Measurements from ENCODE around the gene SORCS3. TPM values are rescaled to one million over a fixed set of nuclear protein-coding genes. Genes with fewer than 3 reads are reported as not detected.

Gene SORCS3
- total and polyA plus RNA-seq, 7 donors: 0.15 to 1.1 (median 0.33) TPM; not detected in 2

DNA sequence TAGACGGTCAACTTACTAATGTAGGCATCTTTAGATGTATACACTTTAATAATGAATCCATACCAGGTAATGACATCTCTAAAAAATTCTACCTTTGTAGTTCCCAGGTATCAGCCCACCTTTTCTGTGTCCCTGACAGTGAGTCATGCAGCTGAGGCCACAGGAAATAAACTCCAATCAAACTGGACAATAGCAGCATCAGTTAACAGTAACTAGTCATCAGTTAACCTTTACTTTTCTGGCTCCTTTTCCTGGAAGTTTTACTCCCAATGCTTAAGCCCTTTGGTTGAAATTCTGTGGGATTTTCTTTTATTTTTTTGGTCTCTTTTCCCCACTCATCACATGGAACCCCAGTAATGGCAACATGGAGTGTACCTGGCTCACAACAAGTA lies 617.6 kb downstream of the SORCS3 start:
- Histone ChIP-seq H3K36me3 (no peaks in the 10 kb centered on the region), H3K4me3 (no peak overlapping the region), H3K4me1 (no peaks in the 10 kb centered on the region), H3K9me3 (no peaks in the 10 kb centered on the region), H3K27ac (no peak overlapping the region), H3K27me3 (no peaks in the 10 kb centered on the region)
- no peak for DNase-seq
- intact Hi-C loops (cut with DNase I): no loop called here
- no peak for TF ChIP-seq EP300 (IDR thresholded peaks at IDR 0.05)
- no peak for TF ChIP-seq POLR2A (IDR thresholded peaks at IDR 0.05)
- no peak for TF ChIP-seq POLR2AphosphoS5 (IDR thresholded peaks at IDR 0.05)
- TF ChIP-seq, protein P1, sequence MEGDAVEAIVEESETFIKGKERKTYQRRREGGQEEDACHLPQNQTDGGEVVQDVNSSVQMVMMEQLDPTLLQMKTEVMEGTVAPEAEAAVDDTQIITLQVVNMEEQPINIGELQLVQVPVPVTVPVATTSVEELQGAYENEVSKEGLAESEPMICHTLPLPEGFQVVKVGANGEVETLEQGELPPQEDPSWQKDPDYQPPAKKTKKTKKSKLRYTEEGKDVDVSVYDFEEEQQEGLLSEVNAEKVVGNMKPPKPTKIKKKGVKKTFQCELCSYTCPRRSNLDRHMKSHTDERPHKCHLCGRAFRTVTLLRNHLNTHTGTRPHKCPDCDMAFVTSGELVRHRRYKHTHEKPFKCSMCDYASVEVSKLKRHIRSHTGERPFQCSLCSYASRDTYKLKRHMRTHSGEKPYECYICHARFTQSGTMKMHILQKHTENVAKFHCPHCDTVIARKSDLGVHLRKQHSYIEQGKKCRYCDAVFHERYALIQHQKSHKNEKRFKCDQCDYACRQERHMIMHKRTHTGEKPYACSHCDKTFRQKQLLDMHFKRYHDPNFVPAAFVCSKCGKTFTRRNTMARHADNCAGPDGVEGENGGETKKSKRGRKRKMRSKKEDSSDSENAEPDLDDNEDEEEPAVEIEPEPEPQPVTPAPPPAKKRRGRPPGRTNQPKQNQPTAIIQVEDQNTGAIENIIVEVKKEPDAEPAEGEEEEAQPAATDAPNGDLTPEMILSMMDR (IDR thresholded peaks at IDR 0.05): no peak
- 78% methylated on average over 1 of the region's 1 CpG for WGBS, 2 donors

DNA sequence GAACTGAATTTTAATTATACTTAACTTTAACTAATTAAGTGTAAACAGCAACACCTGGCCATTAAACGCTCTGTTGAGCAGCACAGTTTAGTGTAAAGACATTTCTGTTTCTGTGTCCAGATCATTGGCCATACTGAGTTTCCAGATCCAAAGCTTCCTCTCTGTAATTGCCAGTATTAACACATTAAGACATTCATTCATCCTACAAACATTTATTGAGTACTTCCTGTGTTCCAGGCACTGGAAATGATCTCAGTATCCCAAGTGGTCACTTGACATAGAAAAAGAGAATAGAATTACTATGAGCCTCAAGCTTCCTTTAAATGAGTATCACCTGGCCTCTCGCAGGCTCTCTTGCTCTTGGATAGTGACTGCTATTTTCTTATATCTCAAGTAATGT lies 618.1 kb downstream of the SORCS3 start:
- WGBS, 2 donors: 84 to 89% methylated on average over 2 of the region's 2 CpGs
- Histone ChIP-seq H3K9me3 (no peaks in the 10 kb centered on the region), H3K27ac (no peak overlapping the region), H3K4me1 (no peaks in the 10 kb centered on the region), H3K27me3 (no peaks in the 10 kb centered on the region), H3K36me3 (no peaks in the 10 kb centered on the region), H3K4me3 (no peak overlapping the region)
- no peak for TF ChIP-seq EP300 (IDR thresholded peaks at IDR 0.05)
- no peak for TF ChIP-seq POLR2AphosphoS5 (IDR thresholded peaks at IDR 0.05)
- TF ChIP-seq, protein P1 (IDR thresholded peaks at IDR 0.05): no peak
- TF ChIP-seq POLR2A (IDR thresholded peaks at IDR 0.05): no peak
- no peak for DNase-seq
- intact Hi-C loops (cut with DNase I): no loop called here

DNA sequence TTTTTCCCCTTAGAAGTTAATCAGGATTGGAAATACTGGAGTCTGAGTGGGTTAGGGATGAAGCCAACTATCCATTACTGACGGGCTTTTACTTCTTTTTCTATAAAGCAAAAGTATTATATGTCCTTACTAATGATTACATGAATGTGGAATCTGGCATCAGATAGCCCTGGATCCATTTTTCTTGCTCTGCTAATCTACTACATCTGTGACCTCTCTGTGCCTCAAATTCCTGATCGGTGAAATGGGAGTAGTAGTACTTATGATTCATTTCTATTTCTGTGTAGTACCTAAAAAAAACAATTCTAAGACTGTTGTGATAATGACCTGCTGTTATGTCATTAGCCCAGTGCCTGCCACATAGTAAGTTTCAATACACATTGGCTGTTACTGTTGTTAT lies 621.6 kb downstream of the SORCS3 start:
- DNase-seq: no peak
- no peak overlapping the region for H3K4me3 ChIP-seq
- H3K4me1 ChIP-seq: no peaks in the 10 kb centered on the region
- TF ChIP-seq POLR2AphosphoS5 (IDR thresholded peaks at IDR 0.05): no peak
- TF ChIP-seq, protein P1 (IDR thresholded peaks at IDR 0.05): no peak
- no peak for TF ChIP-seq POLR2A (IDR thresholded peaks at IDR 0.05)
- TF ChIP-seq EP300 (IDR thresholded peaks at IDR 0.05): no peak
- intact Hi-C loops (cut with DNase I): no loop called here
- H3K36me3 ChIP-seq: no peaks in the 10 kb centered on the region
- H3K27ac ChIP-seq: no peak overlapping the region
- 80 to 81% methylated on average over 2 of the region's 2 CpGs for WGBS, 2 donors
- no peaks in the 10 kb centered on the region for H3K9me3 ChIP-seq
- H3K27me3 ChIP-seq: no peaks in the 10 kb centered on the region

DNA sequence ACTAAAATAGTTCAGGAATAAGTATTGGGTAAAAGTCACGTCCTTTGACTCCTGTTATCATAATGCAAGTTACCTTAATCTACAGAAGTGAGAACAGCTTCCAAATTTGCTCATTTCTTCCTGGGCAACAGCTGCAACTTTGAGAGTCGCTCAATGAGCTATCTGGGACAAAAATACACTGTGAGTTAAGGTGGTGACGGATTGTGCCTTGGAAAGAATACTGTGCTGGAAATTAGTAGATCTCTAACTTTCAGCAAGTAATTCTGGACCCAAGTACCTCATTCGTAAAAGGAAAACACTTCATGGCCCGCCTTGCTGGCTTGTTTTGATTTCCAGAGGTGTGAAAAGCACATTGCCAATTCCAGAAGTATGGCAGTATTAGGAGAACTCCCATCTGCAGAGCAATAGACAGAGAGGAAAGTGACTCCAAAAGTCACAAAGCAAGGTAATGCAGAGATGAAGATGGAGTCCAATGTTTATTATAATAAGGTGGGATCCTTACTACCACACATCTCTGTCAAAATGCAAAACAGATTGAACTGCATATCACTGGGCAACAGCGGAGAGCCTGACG lies 626.0 kb downstream of the SORCS3 start:
- H3K4me3 ChIP-seq: no peak overlapping the region
- WGBS, 2 donors: 89 to 90% methylated on average over 7 of the region's 7 CpGs
- no peak overlapping the region for H3K27ac ChIP-seq
- H3K27me3 ChIP-seq: no peaks in the 10 kb centered on the region
- no peaks in the 10 kb centered on the region for H3K9me3 ChIP-seq
- H3K4me1 ChIP-seq: peaks cover 0 to 6% (median 3%) of the 10 kb centered on the region in 4 donors
- intact Hi-C loops (cut with DNase I): no loop called here
- no peaks in the 10 kb centered on the region for H3K36me3 ChIP-seq
- TF ChIP-seq EP300 (IDR thresholded peaks at IDR 0.05) (no peak), POLR2A (IDR thresholded peaks at IDR 0.05) (no peak), POLR2AphosphoS5 (IDR thresholded peaks at IDR 0.05) (no peak)
- TF ChIP-seq, protein P1 (IDR thresholded peaks at IDR 0.05): no peak
- DNase-seq: no peak

DNA sequence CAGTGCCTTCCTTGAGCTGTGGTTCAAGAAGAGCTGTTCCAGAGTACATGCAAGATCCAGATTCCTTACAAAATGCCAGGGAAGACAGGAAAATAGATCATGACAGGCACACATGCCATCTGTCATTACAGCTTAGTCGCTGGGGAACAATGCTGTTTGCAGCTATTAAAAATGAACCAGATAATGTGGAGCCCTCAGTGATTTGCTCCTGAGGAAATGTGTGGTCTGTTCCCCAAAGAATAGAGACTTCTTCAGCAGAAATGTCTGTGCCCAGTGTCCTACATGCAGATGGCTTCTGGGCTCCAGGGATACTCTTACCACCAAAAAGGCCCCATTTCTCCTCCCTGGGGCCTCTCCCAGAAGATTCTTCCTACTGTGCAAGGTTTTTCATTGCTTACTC lies 627.9 kb downstream of the SORCS3 start:
- H3K36me3 ChIP-seq: no peaks in the 10 kb centered on the region
- no peaks in the 10 kb centered on the region for H3K9me3 ChIP-seq
- no peak for DNase-seq
- intact Hi-C loops (cut with DNase I): no loop called here
- peaks cover 0 to 12% (median 6%) of the 10 kb centered on the region in 4 donors for H3K4me1 ChIP-seq
- no peaks in the 10 kb centered on the region for H3K27me3 ChIP-seq
- H3K27ac ChIP-seq: no peak overlapping the region
- TF ChIP-seq POLR2AphosphoS5 (IDR thresholded peaks at IDR 0.05): no peak
- TF ChIP-seq, protein P1 (IDR thresholded peaks at IDR 0.05): no peak
- no peak for TF ChIP-seq EP300 (IDR thresholded peaks at IDR 0.05)
- no peak for TF ChIP-seq POLR2A (IDR thresholded peaks at IDR 0.05)
- 75 to 76% methylated on average over 1 of the region's 1 CpG for WGBS, 2 donors
- no peak overlapping the region for H3K4me3 ChIP-seq

Measured in sigmoid colon (tissue), 7 donors.